Measurements from ENCODE around the gene SELENOH.

SELENOH gene

GRCh38 chr11:57745206-57745605, 3.9 kb downstream of the SELENOH start:
- no peak for DNase-seq (ENCODE audit: low read depth in 1 of 2, low spot score in 1 of 2)

- DNase-seq (ENCODE audit: low read depth in 1 of 2, low spot score in 1 of 2), result no peak
Observed at GRCh38 chr11:57746920-57747319, 5.6 kb downstream of the SELENOH start.

- no peak for DNase-seq (ENCODE audit: low read depth in 1 of 2, low spot score in 1 of 2)
Observed at GRCh38 chr11:57751176-57751575, 9.9 kb downstream of the SELENOH start.

- DNase-seq (ENCODE audit: low read depth in 1 of 2, low spot score in 1 of 2), result no peak
Observed at GRCh38 chr11:57751676-57752253, 10.5 kb downstream of the SELENOH start, which contains the start of gene BTBD18. Gene BTBD18, minus strand, starts transcription at chr11:57751819. Its CDS starts 631 bp downstream, at chr11:57751188.

GRCh38 chr11:57752954-57753353, 11.7 kb downstream of the SELENOH start:
- no peak for DNase-seq (ENCODE audit: low read depth in 1 of 2, low spot score in 1 of 2)

GRCh38 chr11:57758174-57758573, 16.9 kb downstream of the SELENOH start:
- DNase-seq (ENCODE audit: low read depth in 1 of 2, low spot score in 1 of 2), result no peak

GRCh38 chr11:57761301-57762234, 20.3 kb downstream of the SELENOH start, which contains the start of gene CTNND1:
Gene CTNND1, plus strand, starts transcription at chr11:57761802. Its CDS starts 29,677 bp downstream, at chr11:57791479.
- no peak for DNase-seq (ENCODE audit: low read depth in 1 of 2, low spot score in 1 of 2)

- no peak for DNase-seq (ENCODE audit: low read depth in 1 of 2, low spot score in 1 of 2)
Observed at GRCh38 chr11:57762235-57762861, 21.1 kb downstream of the SELENOH start.

- no peak for DNase-seq (ENCODE audit: low read depth in 1 of 2, low spot score in 1 of 2)
Observed at GRCh38 chr11:57763568-57763967, 22.3 kb downstream of the SELENOH start.

- no peak for DNase-seq (ENCODE audit: low read depth in 1 of 2, low spot score in 1 of 2)
Observed at GRCh38 chr11:57764021-57764420, 22.7 kb downstream of the SELENOH start.

- DNase-seq (ENCODE audit: low read depth in 1 of 2, low spot score in 1 of 2), result no peak
Observed at GRCh38 chr11:57764566-57764965, 23.3 kb downstream of the SELENOH start.

GRCh38 chr11:57764972-57765371, 23.7 kb downstream of the SELENOH start:
- no peak for DNase-seq (ENCODE audit: low read depth in 1 of 2, low spot score in 1 of 2)

- DNase-seq (ENCODE audit: low read depth in 1 of 2, low spot score in 1 of 2), result no peak
Observed at GRCh38 chr11:57770793-57771192, 29.5 kb downstream of the SELENOH start.

- no peak for DNase-seq (ENCODE audit: low read depth in 1 of 2, low spot score in 1 of 2)
Observed at GRCh38 chr11:57771365-57771764, 30.1 kb downstream of the SELENOH start.

- no peak for DNase-seq (ENCODE audit: low read depth in 1 of 2, low spot score in 1 of 2)
Observed at GRCh38 chr11:57772562-57772961, 31.3 kb downstream of the SELENOH start.

- no peak for DNase-seq (ENCODE audit: low read depth in 1 of 2, low spot score in 1 of 2)
Observed at GRCh38 chr11:57773026-57773598, 31.8 kb downstream of the SELENOH start.

GRCh38 chr11:57775491-57775890, 34.2 kb downstream of the SELENOH start:
- DNase-seq (ENCODE audit: low read depth in 1 of 2, low spot score in 1 of 2), result no peak

- no peak for DNase-seq (ENCODE audit: low read depth in 1 of 2, low spot score in 1 of 2)
Observed at GRCh38 chr11:57776031-57776521, 34.8 kb downstream of the SELENOH start.

GRCh38 chr11:57776577-57777210, 35.4 kb downstream of the SELENOH start:
- no peak for DNase-seq (ENCODE audit: low read depth in 1 of 2, low spot score in 1 of 2)

- DNase-seq (ENCODE audit: low read depth in 1 of 2, low spot score in 1 of 2), result no peak
Observed at GRCh38 chr11:57777969-57778317, 36.7 kb downstream of the SELENOH start.
